ENCODE measurements around the gene KIF2B.
"Not testable (repeated sequence)": the region's sequence is repeated elsewhere in the genome, so short reads cannot be mapped to it uniquely, and the experiment has no call there.

Gene KIF2B, protein sequence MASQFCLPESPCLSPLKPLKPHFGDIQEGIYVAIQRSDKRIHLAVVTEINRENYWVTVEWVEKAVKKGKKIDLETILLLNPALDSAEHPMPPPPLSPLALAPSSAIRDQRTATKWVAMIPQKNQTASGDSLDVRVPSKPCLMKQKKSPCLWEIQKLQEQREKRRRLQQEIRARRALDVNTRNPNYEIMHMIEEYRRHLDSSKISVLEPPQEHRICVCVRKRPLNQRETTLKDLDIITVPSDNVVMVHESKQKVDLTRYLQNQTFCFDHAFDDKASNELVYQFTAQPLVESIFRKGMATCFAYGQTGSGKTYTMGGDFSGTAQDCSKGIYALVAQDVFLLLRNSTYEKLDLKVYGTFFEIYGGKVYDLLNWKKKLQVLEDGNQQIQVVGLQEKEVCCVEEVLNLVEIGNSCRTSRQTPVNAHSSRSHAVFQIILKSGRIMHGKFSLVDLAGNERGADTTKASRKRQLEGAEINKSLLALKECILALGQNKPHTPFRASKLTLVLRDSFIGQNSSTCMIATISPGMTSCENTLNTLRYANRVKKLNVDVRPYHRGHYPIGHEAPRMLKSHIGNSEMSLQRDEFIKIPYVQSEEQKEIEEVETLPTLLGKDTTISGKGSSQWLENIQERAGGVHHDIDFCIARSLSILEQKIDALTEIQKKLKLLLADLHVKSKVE

GRCh38 chr17:53822764-53823163, at the start of gene KIF2B:
TSS of gene KIF2B (plus strand) at chr17:53822927. CDS start at chr17:53823034, 107 bp downstream.
- DNase-seq (ENCODE audit: low spot score) = no peak

GRCh38 chr17:53780320-53780719, 42.4 kb upstream of the KIF2B start:
- no peak for DNase-seq (ENCODE audit: low spot score)

GRCh38 chr17:53791551-53791950, 31.2 kb upstream of the KIF2B start:
- no peak for DNase-seq (ENCODE audit: low spot score)

DNA sequence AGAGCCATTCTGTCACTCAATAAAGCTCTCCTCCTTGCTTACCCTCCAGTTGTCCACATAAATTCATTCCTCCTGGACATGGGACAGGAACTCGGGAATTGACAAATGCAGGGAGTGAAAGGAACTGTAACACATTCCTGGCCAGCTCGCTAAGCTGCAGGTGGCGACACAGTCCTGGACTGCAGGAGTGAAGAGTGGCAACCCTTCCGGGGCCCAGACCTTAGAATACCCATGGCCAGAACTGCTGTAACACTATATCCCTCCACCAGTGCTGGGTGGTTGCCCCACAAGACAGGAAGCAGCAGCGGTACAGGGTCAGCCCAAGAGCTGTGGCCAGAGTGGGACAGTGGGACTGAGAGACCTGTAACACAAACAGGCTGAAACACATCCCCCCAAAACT, 30.3 kb upstream of the KIF2B start:
- no peak for DNase-seq (ENCODE audit: low spot score)

DNA sequence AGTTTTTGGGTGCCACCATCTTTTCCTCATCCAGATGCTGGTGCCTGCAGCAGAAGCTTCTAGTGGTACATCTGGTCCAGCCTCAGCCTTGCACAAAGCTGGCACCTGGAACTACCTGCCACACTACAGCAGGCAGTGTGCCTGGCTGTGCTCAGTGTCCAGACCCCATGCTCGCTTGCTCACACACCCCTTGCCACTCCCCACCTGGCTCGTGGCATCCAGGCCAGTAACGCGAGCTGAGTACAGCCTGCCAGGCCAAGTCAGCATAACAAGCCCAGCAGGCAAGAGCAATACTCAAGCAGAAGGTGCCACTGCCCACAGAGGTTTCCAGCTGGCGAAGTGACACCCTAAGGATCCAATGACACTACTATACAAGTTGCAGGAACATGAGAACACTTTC, 29.7 kb upstream of the KIF2B start:
- DNase-seq (ENCODE audit: low spot score) = no peak

- DNase-seq (ENCODE audit: low spot score) = no peak
These were observed 27.9 kb upstream of the KIF2B start for GRCh38 chr17:53794875-53795274.

DNA sequence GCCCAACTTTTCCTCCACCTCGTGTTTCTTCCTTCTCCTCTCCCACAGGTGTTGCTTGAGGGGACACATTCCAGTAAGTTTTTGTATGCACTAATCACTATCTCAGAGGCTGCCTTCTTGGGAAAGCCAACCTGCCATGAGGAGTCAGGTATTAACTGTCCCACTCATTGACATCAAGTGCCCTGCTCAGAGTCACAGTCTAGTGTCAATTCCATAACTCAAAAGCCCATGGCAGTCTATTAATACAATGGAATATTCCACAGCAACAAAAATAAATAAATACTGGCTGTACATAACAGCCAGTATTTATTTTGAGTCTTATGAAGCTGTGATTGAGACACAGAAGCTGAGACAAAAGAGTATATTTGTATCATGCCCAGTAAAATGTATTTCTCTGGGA, 26.1 kb upstream of the KIF2B start:
- no peak for DNase-seq (ENCODE audit: low spot score)

GRCh38 chr17:53797501-53797900, 25.2 kb upstream of the KIF2B start:
- DNase-seq (ENCODE audit: low spot score) = no peak

DNA sequence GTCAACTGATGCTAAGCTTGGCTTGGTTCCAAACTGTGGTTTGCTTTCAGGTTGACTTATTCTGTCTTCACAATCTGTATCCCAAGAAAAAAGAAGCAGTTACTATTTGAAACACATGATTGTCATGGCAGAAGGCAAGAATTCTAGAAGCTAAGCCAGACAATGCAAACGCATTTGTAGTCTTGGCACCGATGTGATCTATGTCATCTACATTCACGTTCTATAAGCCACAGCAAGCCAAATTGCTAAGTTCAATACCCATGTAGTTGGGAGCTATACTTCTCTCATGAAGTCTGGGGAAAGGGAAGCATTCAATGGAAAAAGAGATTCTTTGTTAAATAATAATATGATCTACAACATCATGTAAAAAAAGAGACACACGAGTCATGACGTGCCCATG, 18.3 kb upstream of the KIF2B start:
- no peak for DNase-seq (ENCODE audit: low spot score)

GRCh38 chr17:53806473-53806872, 16.3 kb upstream of the KIF2B start:
- no peak for DNase-seq (ENCODE audit: low spot score)

DNA sequence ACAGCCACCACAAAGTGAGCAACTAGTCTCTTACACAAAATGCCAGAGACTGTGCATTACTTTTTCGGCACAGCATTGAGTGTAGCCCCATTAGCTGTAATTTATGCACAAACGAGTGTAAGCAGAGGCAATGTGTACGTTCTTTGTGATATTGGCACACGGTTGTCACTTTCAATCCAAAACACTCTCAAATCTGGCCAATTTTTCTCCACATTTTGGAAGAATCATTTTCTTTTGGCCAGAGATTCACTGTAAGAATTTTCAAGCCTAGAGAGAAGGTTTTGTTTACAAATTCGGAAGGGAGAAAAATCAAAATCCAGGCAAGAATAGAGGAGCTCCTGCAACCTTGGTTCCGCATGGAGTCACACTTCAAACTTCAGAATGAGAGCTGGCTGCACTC, 15.4 kb upstream of the KIF2B start:
- DNase-seq (ENCODE audit: low spot score) = no peak

DNA sequence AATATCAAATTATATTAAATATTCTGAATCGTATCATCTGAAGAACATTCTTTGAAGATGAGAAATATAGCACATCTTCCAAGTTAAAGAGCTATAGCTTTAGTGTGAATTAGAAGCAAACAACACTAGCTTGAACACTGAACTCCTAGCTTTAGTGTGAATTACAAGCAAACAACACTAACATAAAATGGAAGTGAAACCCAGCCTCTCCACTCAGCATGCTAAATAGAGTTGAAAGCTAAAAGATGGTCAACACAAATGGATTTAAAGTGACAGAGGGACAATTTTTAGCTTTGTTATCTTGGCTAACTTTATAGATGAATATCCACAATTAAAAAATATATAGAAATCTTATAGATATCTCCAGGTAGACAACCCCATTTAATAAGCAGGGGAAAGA, 4.5 kb upstream of the KIF2B start:
- DNase-seq (ENCODE audit: low spot score) = no peak

GRCh38 chr17:53818929-53819328, 3.8 kb upstream of the KIF2B start:
- no peak for DNase-seq (ENCODE audit: low spot score)

GRCh38 chr17:53819956-53820355, 2.8 kb upstream of the KIF2B start:
- no peak for DNase-seq (ENCODE audit: low spot score)

- DNase-seq (ENCODE audit: low spot score) = no peak
These were observed 769 bp downstream of the KIF2B start for GRCh38 chr17:53823341-53824050.

DNA sequence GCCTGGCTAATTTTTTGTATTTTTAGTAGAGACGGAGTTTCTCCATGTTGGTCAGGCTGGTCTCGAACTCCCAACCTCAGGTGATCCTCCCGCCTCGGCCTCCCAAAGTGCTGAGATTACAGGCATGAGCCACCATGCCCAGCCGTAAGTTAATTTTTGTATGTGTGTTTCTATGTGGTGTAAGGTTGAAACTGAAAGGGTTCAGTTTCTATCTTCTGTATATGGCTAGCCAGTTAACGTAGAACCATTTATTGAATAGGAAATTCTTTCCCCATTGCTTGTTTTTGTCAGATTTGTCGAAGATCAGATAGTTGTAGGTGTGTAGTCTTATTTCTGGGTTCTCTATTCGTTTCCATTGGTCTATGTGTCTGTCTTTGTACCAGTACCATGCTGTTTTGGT, 12.0 kb downstream of the KIF2B start:
- not testable (repeated sequence) for DNase-seq (ENCODE audit: low spot score)

DNA sequence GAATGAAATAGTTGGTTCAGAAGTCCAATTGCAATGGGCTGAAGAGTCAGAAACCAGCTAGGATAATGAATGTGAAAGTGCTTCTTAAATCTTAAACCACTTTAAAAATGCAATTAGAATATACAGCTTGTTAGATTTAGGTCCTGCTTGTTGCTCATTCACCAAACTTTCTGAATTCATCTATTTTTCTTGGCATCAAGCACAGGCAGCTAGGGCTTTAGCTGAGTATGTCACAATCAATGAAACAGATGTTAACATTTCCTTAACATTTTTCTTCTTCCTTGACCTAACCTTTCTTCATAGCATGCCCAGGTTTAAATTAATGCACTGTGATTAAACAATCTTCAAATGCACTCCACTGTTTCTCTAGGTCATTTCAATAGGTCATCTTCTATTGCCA, 14.4 kb downstream of the KIF2B start:
- DNase-seq (ENCODE audit: low spot score) = no peak

DNA sequence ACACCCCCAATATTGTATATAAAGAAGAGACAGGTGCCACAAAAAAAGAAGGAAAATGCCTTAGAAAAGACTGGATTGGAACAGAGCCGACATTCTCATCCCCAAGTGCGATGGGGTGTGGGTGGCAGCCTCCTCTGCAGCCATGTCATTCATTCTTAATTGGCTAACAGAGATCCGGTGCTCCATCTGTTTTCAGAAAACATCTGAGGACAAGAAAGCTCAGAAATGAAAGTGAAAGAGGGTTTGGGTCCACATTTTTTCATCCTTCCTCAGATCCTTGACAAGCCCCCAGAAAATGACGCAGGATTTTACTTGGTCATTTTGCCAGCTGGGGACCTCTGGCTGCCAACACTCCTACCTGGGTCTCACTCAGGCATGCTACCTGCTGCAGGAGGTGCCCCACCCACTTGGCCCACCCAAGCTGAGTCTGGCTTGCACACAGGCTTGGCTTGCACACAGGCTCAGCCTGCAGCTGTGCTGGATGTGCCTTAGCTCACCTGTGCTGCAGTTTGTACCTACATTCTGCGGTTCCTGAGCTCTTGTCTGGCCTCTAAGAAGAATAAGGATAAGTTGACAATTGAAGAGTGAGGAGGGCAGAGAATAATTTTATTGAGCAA, 21.9 kb downstream of the KIF2B start:
- no peak for DNase-seq (ENCODE audit: low spot score)

DNA sequence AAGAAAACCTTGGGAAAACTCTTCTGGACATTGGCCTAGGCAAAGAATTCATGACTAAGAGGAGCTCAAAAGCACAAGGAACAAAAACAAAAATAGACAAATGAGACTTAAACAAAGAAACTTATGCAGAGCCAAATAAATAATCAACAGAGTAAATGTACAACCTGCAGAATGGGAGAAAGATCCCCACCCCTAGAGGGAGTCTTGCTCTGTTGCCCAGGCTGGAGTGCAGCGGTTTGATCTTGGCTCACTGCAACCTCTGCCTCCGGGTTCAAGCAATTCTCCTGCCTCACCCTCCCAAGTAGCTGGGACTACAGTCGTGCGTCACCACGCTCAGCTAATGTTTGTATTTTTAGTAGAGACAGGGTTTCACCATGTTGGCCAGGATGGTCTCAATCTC, 48.4 kb downstream of the KIF2B start:
- not testable (repeated sequence) for DNase-seq (ENCODE audit: low spot score)
